ENCODE results near the gene INSR.
"Not testable (repeated sequence)": the region's sequence is repeated elsewhere in the genome, so short reads cannot be mapped to it uniquely, and the experiment has no call there.

Gene INSR

GRCh38 chr19:7258041-7258839 is 36.0 kb downstream of the INSR start:
- no peak for DNase-seq (ENCODE audit: low read depth in 2 of 2)

GRCh38 chr19:7257148-7258040 is 36.8 kb downstream of the INSR start:
- DNase-seq (ENCODE audit: low read depth in 2 of 2), result no peak

GRCh38 chr19:7255631-7256030 is 38.6 kb downstream of the INSR start:
- no peak for DNase-seq (ENCODE audit: low read depth in 2 of 2)

GRCh38 chr19:7255119-7255518 is 39.1 kb downstream of the INSR start:
- DNase-seq (ENCODE audit: low read depth in 2 of 2), result no peak

GRCh38 chr19:7254590-7254989 is 39.6 kb downstream of the INSR start:
- no peak for DNase-seq (ENCODE audit: low read depth in 2 of 2)

- no peak for DNase-seq (ENCODE audit: low read depth in 2 of 2)
Measured at GRCh38 chr19:7252364-7252763, 41.9 kb downstream of the INSR start.

- no peak for DNase-seq (ENCODE audit: low read depth in 2 of 2)
Measured at GRCh38 chr19:7251494-7251893, 42.7 kb downstream of the INSR start.

GRCh38 chr19:7250951-7251350 is 43.3 kb downstream of the INSR start:
- DNase-seq (ENCODE audit: low read depth in 2 of 2), result no peak

- no peak for DNase-seq (ENCODE audit: low read depth in 2 of 2)
Measured at GRCh38 chr19:7250057-7250596, 44.1 kb downstream of the INSR start.

- DNase-seq (ENCODE audit: low read depth in 2 of 2), result no peak
Measured at GRCh38 chr19:7247155-7247554, 47.1 kb downstream of the INSR start.

- no peak for DNase-seq (ENCODE audit: low read depth in 2 of 2)
Measured at GRCh38 chr19:7246601-7247000, 47.6 kb downstream of the INSR start.

- no peak for DNase-seq (ENCODE audit: low read depth in 2 of 2)
Measured at GRCh38 chr19:7242601-7243258, 51.5 kb downstream of the INSR start.

- no peak for DNase-seq (ENCODE audit: low read depth in 2 of 2)
Measured at GRCh38 chr19:7238051-7238450, 56.2 kb downstream of the INSR start.

- no peak for DNase-seq (ENCODE audit: low read depth in 2 of 2)
Measured at GRCh38 chr19:7236153-7236552, 58.1 kb downstream of the INSR start.

- no peak for DNase-seq (ENCODE audit: low read depth in 2 of 2)
Measured at GRCh38 chr19:7230826-7231225, 63.4 kb downstream of the INSR start.

GRCh38 chr19:7229735-7230134 is 64.5 kb downstream of the INSR start:
- DNase-seq (ENCODE audit: low read depth in 2 of 2), result no peak

- no peak for DNase-seq (ENCODE audit: low read depth in 2 of 2)
Measured at GRCh38 chr19:7228935-7229541, 65.2 kb downstream of the INSR start.

- DNase-seq (ENCODE audit: low read depth in 2 of 2), result no peak
Measured at GRCh38 chr19:7227735-7228134, 66.5 kb downstream of the INSR start.

GRCh38 chr19:7227149-7227548 is 67.1 kb downstream of the INSR start:
- DNase-seq (ENCODE audit: low read depth in 2 of 2), result not testable (repeated sequence)

- DNase-seq (ENCODE audit: low read depth in 2 of 2), result no peak
Measured at GRCh38 chr19:7226739-7227138, 67.5 kb downstream of the INSR start.

- DNase-seq (ENCODE audit: low read depth in 2 of 2), result no peak
Measured at GRCh38 chr19:7225741-7226140, 68.5 kb downstream of the INSR start.

- DNase-seq (ENCODE audit: low read depth in 2 of 2), result no peak
Measured at GRCh38 chr19:7224995-7225394, 69.2 kb downstream of the INSR start.
